GM19467 (cell line): ENCODE results near the gene PTCH2.
"Not testable (repeated sequence)": the region's sequence is repeated elsewhere in the genome, so short reads cannot be mapped to it uniquely, and the experiment has no call there.

ENCODE experiments used
- ATAC-seq: cut with Tn5 transposase; IDR thresholded peaks from one replicate; pipeline ENCODE4 v1.9.1; 2021; ENCODE audit warnings: mild to moderate bottlenecking, moderate library complexity; ENCODE audit not compliant: unreplicated experiment

Gene PTCH2

GRCh38 chr1:44819608-44820327 lies 23.3 kb downstream of the PTCH2 start:
- peak; percentile 66 for ATAC-seq

DNA sequence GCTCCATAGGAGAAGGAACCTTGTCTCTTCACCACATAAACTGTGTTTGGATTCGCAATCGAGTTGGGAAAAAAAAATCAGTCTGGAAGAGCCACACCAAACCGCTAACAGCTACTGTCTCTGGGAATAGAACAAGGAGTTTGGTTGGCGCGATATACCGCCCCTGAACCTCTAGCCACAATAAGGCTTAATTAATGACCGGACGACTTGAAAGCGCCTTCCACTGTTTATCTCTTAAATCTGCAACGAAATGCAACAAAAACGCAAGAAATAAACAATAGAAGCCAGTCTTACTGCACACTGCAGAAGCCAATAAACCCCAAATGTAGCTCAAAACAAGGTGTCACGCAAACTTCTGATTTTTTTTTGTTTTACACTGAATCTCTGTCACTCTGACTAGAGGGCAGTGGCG lies 23.9 kb downstream of the PTCH2 start:
- no peak for ATAC-seq

GRCh38 chr1:44817771-44818495 lies 25.1 kb downstream of the PTCH2 start:
- no peak for ATAC-seq

DNA sequence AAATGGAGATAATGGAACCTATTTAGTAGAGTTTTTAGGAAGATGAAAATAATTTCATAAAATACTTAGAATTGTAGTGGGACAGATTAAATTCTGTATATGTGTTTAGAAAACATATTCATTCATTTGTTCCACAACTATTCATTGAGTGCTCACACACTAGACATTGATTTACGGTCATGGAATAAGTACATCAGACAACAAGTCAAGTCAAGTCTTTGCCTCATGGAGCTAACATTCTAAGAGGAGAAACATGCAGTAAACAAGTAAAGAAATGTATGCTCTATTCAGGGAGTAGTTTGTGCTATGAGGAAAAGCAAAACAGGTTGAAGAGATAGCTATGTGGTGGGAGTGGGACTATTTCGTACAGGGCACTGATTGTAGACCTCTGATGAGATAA lies 25.7 kb downstream of the PTCH2 start:
- no peak for ATAC-seq

GRCh38 chr1:44815926-44816325 lies 27.1 kb downstream of the PTCH2 start:
- ATAC-seq = not testable (repeated sequence)

DNA sequence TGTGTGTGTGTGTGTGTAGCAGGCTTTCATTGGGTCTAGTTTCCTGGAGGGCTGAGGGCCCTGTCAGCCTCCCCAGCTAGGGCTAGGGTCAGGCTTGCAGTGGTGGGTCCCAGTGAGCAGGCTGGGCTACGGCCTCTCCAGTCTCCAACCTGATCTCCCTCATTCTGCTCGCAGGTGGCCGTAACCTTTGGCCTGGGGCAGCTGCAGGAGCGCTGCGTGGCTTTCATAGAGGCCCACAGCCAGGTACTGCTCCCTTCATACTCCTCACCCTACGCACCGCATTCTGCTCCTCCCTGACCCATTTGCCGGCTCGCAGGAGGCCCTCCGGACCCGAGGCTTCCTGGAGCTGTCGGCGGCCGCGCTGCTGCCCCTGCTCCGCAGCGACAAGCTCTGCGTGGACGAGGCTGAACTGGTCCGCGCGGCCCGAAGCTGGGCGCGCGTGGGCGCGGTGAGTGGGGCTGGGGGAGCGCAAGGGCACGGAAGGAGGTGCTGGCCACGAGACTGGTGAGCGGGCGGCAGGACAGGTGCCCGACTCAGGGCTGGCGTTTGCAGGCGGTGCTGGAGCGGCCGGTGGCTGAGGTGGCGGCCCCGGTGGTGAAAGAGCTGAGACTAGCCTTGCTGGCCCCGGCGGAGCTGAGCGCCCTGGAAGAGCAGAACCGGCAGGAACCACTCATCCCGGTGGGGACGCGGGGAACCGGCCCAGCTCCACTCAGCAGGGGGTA lies 30.1 kb downstream of the PTCH2 start:
- no peak for ATAC-seq

GRCh38 chr1:44811234-44811633 lies 31.8 kb downstream of the PTCH2 start:
- no peak for ATAC-seq

GRCh38 chr1:44810762-44811105 lies 32.3 kb downstream of the PTCH2 start:
- not testable (repeated sequence) for ATAC-seq

DNA sequence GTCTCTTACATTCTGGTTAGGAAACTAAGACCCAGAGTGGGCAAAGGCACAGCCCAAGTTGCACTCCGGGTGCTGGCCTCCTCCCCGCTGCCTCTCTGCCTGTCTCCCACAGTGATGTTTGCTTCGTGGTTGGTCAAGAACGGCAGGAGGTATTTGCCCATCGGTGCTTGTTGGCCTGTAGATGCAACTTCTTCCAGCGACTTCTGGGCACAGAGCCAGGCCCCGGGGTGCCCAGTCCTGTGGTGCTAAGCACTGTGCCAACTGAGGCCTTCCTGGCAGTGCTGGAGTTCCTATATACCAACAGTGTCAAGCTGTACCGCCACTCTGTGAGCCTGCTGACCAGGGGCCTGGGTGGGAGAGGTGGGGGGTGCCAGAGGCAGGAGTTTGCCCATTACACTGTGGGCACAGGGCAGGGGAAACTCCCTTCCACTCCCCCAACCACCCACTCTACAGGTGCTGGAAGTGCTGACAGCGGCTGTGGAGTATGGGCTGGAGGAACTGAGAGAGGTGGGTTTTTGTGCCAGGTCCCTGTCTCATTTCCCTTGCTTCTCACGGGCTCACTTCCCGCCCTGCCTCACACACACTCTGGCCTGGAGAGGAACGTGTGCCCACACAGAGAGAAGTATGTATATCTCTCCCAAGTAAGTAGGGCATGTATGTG lies 32.8 kb downstream of the PTCH2 start:
- no peak for ATAC-seq

DNA sequence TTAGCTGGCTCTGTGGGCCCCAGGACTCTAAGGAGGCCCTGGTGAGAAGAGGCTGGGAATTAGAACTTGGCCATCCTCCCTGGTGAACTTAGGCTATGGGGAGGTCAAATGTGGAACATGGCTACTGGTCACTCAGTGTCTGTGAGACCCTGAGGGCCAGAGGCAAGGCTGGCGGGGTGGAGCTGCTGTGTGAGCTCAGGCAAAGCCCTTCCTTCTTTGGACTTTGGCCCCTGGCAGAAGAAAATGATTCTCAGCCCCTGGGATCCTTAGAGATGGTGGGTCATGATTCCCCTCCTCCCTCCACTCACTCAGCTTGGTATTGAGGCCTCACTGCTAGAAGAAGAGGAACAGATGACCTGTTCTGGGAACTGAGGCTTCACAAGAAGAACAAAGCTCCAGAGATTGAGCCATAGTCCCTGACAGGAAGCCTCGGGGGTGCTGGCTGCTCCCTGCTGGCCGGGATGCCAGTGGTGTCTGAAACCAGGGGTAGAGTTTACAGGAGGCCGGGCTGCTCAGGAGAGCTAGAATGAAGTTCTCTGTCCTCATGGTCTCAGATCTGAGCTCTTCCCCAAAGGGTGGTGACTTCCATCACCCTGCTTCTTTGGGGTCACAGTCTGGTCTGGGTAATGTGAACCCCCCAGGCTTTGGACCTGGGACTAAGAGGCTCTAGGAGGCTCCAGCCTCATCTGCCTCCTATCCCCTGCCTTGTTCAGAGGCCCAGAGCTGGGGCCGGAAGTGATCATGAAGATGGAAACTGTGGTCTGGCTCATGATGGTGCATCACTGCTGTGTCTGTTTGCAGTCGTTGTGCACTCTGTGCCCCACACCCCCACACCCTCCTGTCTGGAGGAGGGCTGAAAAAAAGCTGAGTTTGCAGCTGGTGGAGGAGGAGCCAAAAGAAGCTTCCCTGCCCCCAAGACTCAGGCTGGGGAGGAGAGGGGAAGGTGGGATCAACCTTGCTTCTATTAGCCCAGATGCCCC lies 33.8 kb downstream of the PTCH2 start:
- ATAC-seq = peak; percentile 34

GRCh38 chr1:44808063-44808937 lies 34.8 kb downstream of the PTCH2 start, which contains the start of gene BTBD19:
BTBD19 (plus strand) TSS chr1:44808523; CDS start chr1:44808821, 298 bp downstream.
- ATAC-seq = no peak

- no peak for ATAC-seq
Observed at GRCh38 chr1:44807364-44808062, 35.5 kb downstream of the PTCH2 start.

GRCh38 chr1:44806704-44807363 lies 36.2 kb downstream of the PTCH2 start, which contains the start of gene DYNLT4:
DYNLT4 (minus strand) TSS chr1:44807351; CDS start chr1:44806668, 683 bp downstream.
- no peak for ATAC-seq

- ATAC-seq = no peak
Observed at GRCh38 chr1:44806025-44806703, 36.9 kb downstream of the PTCH2 start.

- no peak for ATAC-seq
Observed at GRCh38 chr1:44805311-44806024, 37.6 kb downstream of the PTCH2 start.

DNA sequence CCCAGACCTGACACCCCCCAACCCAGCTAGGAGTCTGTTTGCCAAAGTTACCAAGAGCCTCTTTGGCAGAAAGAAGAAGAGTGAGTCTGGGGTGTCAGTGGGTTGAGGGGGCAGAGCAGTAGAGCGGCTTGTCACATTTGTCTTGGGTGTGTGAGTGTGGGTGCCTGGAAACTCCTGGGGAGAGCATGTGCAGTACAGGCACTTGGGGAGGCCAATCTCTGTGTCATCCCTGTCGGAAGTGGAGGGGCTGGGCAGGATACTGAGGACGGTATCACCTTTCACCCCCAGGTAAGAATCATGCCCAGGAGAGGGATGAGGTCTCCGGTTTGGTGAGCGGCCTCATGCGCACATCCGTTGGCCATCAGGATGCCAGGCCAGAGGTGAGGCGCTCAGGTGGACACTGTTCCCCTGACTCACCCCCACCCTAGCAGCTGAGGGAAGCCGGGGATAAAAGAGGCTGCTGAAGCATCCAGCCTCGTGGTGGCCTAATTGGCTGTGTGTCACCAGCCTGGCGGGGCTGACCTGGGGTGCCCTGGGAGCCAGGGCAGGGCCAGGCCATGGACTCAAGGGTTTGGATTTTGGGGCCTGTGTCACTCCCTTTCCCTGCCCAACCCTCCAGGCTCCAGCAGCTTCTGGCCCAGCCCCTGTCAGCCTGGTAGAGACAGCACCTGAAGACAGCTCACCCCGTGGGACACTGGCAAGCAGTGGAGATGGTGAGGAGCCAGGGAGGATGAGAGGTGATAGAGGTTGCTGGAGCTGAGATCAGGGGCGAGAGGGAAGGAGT lies 39.5 kb downstream of the PTCH2 start:
- ATAC-seq = no peak
